SK-N-SH (cell line): ENCODE results near the gene SRP54. TPM values are rescaled to one million over a fixed set of nuclear protein-coding genes. Genes with fewer than 3 reads are reported as not detected.

Source experiments
- CTCF ChIA-PET: fragments of 300-600, 350-600 bp; formaldehyde crosslinking; extraction: SDS; loops from one replicate; lab custom pipeline; 2021; lab: Yijun Ruan, JAX
- POLR2A ChIA-PET: fragments of 350-600 bp; sonication (Branson Sonifier 250); formaldehyde crosslinking; extraction: SDS; loops from one replicate; lab custom pipeline; 2020; ENCODE audit warnings: antibody characterized with exemption, inconsistent platforms; lab: Yijun Ruan, JAX
- DNase-seq: peaks from one replicate; pipeline ENCODE4 v3.0.0; 2012
- H2AFZ ChIP-seq: fragments of 200-600 bp; sonication (generic); 2 replicates; pipeline ENCODE4 v1.8.1; 2016; ENCODE audit warnings: antibody characterized with exemption, mild to moderate bottlenecking, low read depth
- H3F3A ChIP-seq: fragments of 200-600 bp; sonication (generic); replicated peaks from 2 replicates; pipeline ENCODE3; 2016; ENCODE audit warnings: antibody characterized with exemption, mild to moderate bottlenecking; ENCODE audit not compliant: insufficient read depth
- H3K27ac ChIP-seq, 2 experiments: fragments of 200-500 bp in 1 of 2; fragments of 200-600 bp in 1 of 2; sonication (Bioruptor generic) in 1 of 2; sonication (generic), shearing (Covaris generic) in 1 of 2; 2 replicates each; pipeline versions ENCODE4 v1.5.1 to v1.6.1; 2014 to 2016; ENCODE audit warnings: low read depth in 2 of 2, inconsistent platforms in 1 of 2, low read length in 1 of 2, mild to moderate bottlenecking in 1 of 2, mixed read lengths in 1 of 2
- H3K27me3 ChIP-seq: fragments of 200-600 bp; sonication (generic), shearing (Covaris generic); 2 replicates; pipeline ENCODE4 v1.6.1; 2016; ENCODE audit warnings: mixed run types; ENCODE audit not compliant: insufficient read depth
- H3K36me3 ChIP-seq, 2 experiments: fragments of 200-500 bp in 1 of 2; fragments of 200-600 bp in 1 of 2; sonication (Bioruptor generic) in 1 of 2; sonication (generic) in 1 of 2; replicated peaks in 1 of 2; 2 replicates each; pipeline versions ENCODE3 to v1.5.1; 2014 to 2016; ENCODE audit warnings: low read length in 1 of 2, mild to moderate bottlenecking in 1 of 2; ENCODE audit not compliant: insufficient read depth in 2 of 2, control insufficient read depth in 1 of 2
- H3K4me1 ChIP-seq, 2 experiments: fragments of 200-500 bp in 1 of 2; fragments of 200-600 bp in 1 of 2; sonication (Bioruptor generic) in 1 of 2; sonication (generic), shearing (Covaris generic) in 1 of 2; 2 replicates each; pipeline versions ENCODE4 v1.5.1 to v1.6.1; 2014 to 2016; ENCODE audit warnings: low read depth in 1 of 2, low read length in 1 of 2, mixed run types in 1 of 2; ENCODE audit not compliant: insufficient read depth in 2 of 2, control insufficient read depth in 1 of 2
- H3K4me2 ChIP-seq: fragments of 200-600 bp; sonication (generic), shearing (Covaris generic); 2 replicates; pipeline ENCODE4 v1.6.1; 2017; ENCODE audit warnings: mixed run types
- H3K4me3 ChIP-seq, 2 experiments: fragments of 200-500 bp in 1 of 2; fragments of 200-600 bp in 1 of 2; sonication (Bioruptor generic) in 1 of 2; sonication (generic), shearing (Covaris generic) in 1 of 2; 2 replicates each; pipeline versions ENCODE4 v1.5.1 to v1.8.1; 2014 to 2016; ENCODE audit warnings: low read depth in 2 of 2, inconsistent platforms in 1 of 2, low read length in 1 of 2, mild to moderate bottlenecking in 1 of 2, mixed read lengths in 1 of 2, moderate library complexity in 1 of 2
- H3K79me2 ChIP-seq: fragments of 200-600 bp; sonication (generic); 2 replicates; pipeline ENCODE4 v1.8.1; 2017; ENCODE audit warnings: mild to moderate bottlenecking; ENCODE audit not compliant: insufficient read depth
- H3K9ac ChIP-seq: fragments of 200-600 bp; sonication (generic); 2 replicates; pipeline ENCODE4 v1.6.1; 2017; ENCODE audit warnings: mixed run types
- H3K9me2 ChIP-seq: fragments of 200-600 bp; sonication (generic); 2 replicates; pipeline ENCODE4 v1.6.1; 2017; ENCODE audit warnings: mixed run types
- H3K9me3 ChIP-seq: fragments of 200-600 bp; sonication (generic); 2 replicates; pipeline ENCODE4 v1.6.1; 2017; ENCODE audit warnings: mixed run types, mild to moderate bottlenecking, moderate library complexity
- H4K20me1 ChIP-seq: fragments of 200-600 bp; sonication (generic); 2 replicates; pipeline ENCODE4 v1.6.1; 2017; ENCODE audit warnings: mild to moderate bottlenecking, mixed run types; ENCODE audit not compliant: insufficient read depth
- CHD2 ChIP-seq: fragments of 150-350 bp; IDR thresholded peaks from 2 replicates; pipeline ENCODE4 v1.6.1; 2018; ENCODE audit warnings: low read length; ENCODE audit not compliant: partially characterized antibody
- ELF1 ChIP-seq: IDR thresholded peaks from 2 replicates; pipeline ENCODE4 v1.4.0; 2012
- FOSL2 ChIP-seq: IDR thresholded peaks from 2 replicates; pipeline ENCODE4 v1.4.0; 2012; ENCODE audit warnings: low read depth, mild to moderate bottlenecking, moderate library complexity, borderline replicate concordance
- FOXJ3 ChIP-seq: sonication (generic); formaldehyde crosslinking; IDR thresholded peaks from 2 replicates; pipeline ENCODE4 v1.5.1; 2020; ENCODE audit warnings: mild to moderate bottlenecking, missing genetic modification reagents
- FOXM1 ChIP-seq: IDR thresholded peaks from 2 replicates; pipeline ENCODE4 v1.4.0; 2012; ENCODE audit warnings: low read depth, mild to moderate bottlenecking
- GABPA ChIP-seq: IDR thresholded peaks from 2 replicates; pipeline ENCODE4 v1.4.0; 2012; ENCODE audit warnings: low read depth, mild to moderate bottlenecking
- IRF3 ChIP-seq: fragments of 150-350 bp; IDR thresholded peaks from 2 replicates; pipeline ENCODE4 v1.6.1; 2016; ENCODE audit warnings: mild to moderate bottlenecking, low read depth, low read length
- JUND ChIP-seq: IDR thresholded peaks from 2 replicates; pipeline ENCODE4 v1.4.0; 2012
- MAX ChIP-seq: IDR thresholded peaks from 2 replicates; pipeline ENCODE4 v1.4.0; 2012; ENCODE audit warnings: low read depth
- MEF2A ChIP-seq: IDR thresholded peaks from 2 replicates; pipeline ENCODE4 v1.4.0; 2012; ENCODE audit warnings: low read depth, borderline replicate concordance
- NFIC ChIP-seq: IDR thresholded peaks from 2 replicates; pipeline ENCODE4 v1.4.0; 2012; ENCODE audit warnings: borderline replicate concordance
- NRF1 ChIP-seq: IDR thresholded peaks from 2 replicates; pipeline ENCODE4 v1.6.1; 2012; ENCODE audit warnings: low read depth, mild to moderate bottlenecking, low read length
- PBX3 ChIP-seq: IDR thresholded peaks from 2 replicates; pipeline ENCODE4; 2012
- RAD21 ChIP-seq: IDR thresholded peaks from 2 replicates; pipeline ENCODE4 v1.6.1; 2012; ENCODE audit warnings: mild to moderate bottlenecking, low read length
- RXRA ChIP-seq: IDR thresholded peaks from 2 replicates; pipeline ENCODE4 v1.4.0; 2012; ENCODE audit warnings: low read depth, mild to moderate bottlenecking, borderline replicate concordance
- SMC3 ChIP-seq: IDR thresholded peaks from 2 replicates; pipeline ENCODE4 v1.6.1; 2012; ENCODE audit warnings: low read depth, low read length, improper control_type of control experiment
- TAF1 ChIP-seq: IDR thresholded peaks from 2 replicates; pipeline ENCODE4 v1.6.1; 2012; ENCODE audit warnings: low read depth, mild to moderate bottlenecking, low read length, moderate library complexity, borderline replicate concordance
- TCF12 ChIP-seq: IDR thresholded peaks from 2 replicates; pipeline ENCODE4 v1.4.0; 2012
- TEAD4 ChIP-seq: IDR thresholded peaks from 2 replicates; pipeline ENCODE4 v1.4.0; 2012; ENCODE audit warnings: mild to moderate bottlenecking, borderline replicate concordance; ENCODE audit not compliant: insufficient read depth
- YY1 ChIP-seq: IDR thresholded peaks from 2 replicates; pipeline ENCODE4 v1.4.0; 2012; ENCODE audit warnings: low read depth, mild to moderate bottlenecking
- WGBS: methylation state at CpG from one replicate; pipeline ENCODE4 v1.1.6; 2017; ENCODE audit warnings: low lambda C conversion rate; 5-methylcytosine and 5-hydroxymethylcytosine counted together
- polyA plus RNA-seq, 3 experiments: library from polyadenylated mRNA; depleted of rRNA; stranded (reverse); fragments of >200 nt; gene quantifications; 2 replicates each; pipeline ENCODE4 v1.2.3, GENCODE V29; 2012
- TF ChIP-seq, protein P1 (sequence below): IDR thresholded peaks from 2 replicates; pipeline ENCODE4 v1.4.0; 2012; ENCODE audit warnings: low read depth, borderline replicate concordance

Gene SRP54
- polyA plus RNA-seq, 1 of the 3 experiments (the other 2 are of a cell fraction) = 39.5 TPM

DNA sequence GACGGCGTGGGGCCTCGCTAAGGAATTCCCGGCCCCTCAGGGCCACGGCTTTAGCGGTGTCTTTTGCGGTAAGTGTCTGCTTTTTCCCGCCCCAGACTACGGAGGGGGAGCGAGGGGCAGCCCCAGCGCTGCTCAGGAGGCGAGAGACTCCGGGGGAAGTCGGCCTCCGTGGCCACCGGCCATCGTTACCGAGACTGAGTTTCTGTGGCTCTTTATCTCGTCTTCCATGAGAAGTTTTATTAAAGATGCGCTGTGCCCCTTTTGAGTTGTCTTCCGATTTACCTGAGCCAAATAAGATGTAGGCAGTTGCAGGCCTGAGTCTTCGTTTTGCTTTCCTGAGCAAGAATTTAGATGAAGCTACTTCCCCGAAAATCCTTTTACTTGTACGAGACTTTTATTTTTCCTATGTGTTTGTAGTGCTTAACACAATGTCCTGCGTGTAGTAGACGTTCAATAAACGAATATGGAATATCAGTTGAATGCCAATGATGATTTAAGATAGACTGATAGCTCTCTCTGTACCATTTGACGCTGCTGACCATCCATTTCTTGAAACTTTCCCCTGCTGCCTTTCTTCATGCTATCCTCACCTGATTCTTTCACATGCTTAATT lies 462 bp downstream of the SRP54 start:
- Histone ChIP-seq H3F3A (peaks cover 22% of the 10 kb centered on the region), H3K4me2 (peak overlapping the region; percentile 89), H3K9me2 (no peaks in the 10 kb centered on the region), H3K4me3 (peak overlapping the region; percentile 72 to 83), H3K4me1 (peaks cover 7 to 14% of the 10 kb centered on the region in 2 experiments), H3K27ac (peak overlapping the region; percentile 98 to 100), H3K9ac (peak overlapping the region; percentile 95), H3K79me2 (peaks cover 86% of the 10 kb centered on the region), H3K9me3 (no peaks in the 10 kb centered on the region), H2AFZ (peak overlapping the region; percentile 84), H3K27me3 (no peaks in the 10 kb centered on the region), H4K20me1 (peaks cover 26% of the 10 kb centered on the region), H3K36me3 (peaks cover 3 to 4% of the 10 kb centered on the region in 2 experiments)
- DNase-seq = no peak
- ChIA-PET CTCF (interaction anchor here (0.9 to 2.3 kb wide), 3 partner anchors 9 to 835 kb away, joined by 3 to 6 read pairs (median 4); no protein-coding TSS in a partner anchor), POLR2A (interaction anchor here (0.9 to 2.7 kb wide), 4 partner anchors 12 to 843 kb away, joined by 3 to 18 read pairs (median 6); partner anchors contain the start of genes BAZ1A, BRMS1L and FAM177A1)
- under 1% methylated on average over 19 of the region's 28 CpGs for WGBS
- no peak for TF ChIP-seq NFIC
- peak; percentile 9; the same call in 1 of the 2 replicates for TF ChIP-seq YY1
- 0 out of 2 replicates have a peak, but pooled peaks have one; percentile 6 for TF ChIP-seq ELF1
- TF ChIP-seq NRF1 = no peak
- no peak for TF ChIP-seq FOXJ3 (CRISPR knock-in tag)
- no peak for TF ChIP-seq JUND
- TF ChIP-seq FOXM1 = no peak

- Histone ChIP-seq H4K20me1 (peaks cover 29% of the 10 kb centered on the region), H3K4me2 (peak overlapping the region; percentile 89), H3F3A (peaks cover 22% of the 10 kb centered on the region), H3K9me2 (no peaks in the 10 kb centered on the region), H3K36me3 (peaks cover 3 to 4% of the 10 kb centered on the region in 2 experiments), H3K9ac (peak overlapping the region; percentile 95), H3K4me3 (peak overlapping the region; percentile 72 to 83), H3K9me3 (no peaks in the 10 kb centered on the region), H3K79me2 (peaks cover 86% of the 10 kb centered on the region), H3K27me3 (no peaks in the 10 kb centered on the region), H3K27ac (peak overlapping the region in 1 of 2 experiments; percentile 100; a peak in 1 of 4 replicates), H3K4me1 (peaks cover 7 to 14% of the 10 kb centered on the region in 2 experiments), H2AFZ (no peak overlapping the region)
- TF ChIP-seq, protein P1, sequence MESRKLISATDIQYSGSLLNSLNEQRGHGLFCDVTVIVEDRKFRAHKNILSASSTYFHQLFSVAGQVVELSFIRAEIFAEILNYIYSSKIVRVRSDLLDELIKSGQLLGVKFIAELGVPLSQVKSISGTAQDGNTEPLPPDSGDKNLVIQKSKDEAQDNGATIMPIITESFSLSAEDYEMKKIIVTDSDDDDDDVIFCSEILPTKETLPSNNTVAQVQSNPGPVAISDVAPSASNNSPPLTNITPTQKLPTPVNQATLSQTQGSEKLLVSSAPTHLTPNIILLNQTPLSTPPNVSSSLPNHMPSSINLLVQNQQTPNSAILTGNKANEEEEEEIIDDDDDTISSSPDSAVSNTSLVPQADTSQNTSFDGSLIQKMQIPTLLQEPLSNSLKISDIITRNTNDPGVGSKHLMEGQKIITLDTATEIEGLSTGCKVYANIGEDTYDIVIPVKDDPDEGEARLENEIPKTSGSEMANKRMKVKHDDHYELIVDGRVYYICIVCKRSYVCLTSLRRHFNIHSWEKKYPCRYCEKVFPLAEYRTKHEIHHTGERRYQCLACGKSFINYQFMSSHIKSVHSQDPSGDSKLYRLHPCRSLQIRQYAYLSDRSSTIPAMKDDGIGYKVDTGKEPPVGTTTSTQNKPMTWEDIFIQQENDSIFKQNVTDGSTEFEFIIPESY = no peak
- TF ChIP-seq MAX (no peak), FOXJ3 (CRISPR knock-in tag) (no peak), NFIC (no peak), RXRA (no peak), TEAD4 (no peak), RAD21 (no peak), IRF3 (no peak), CHD2 (no peak), TCF12 (no peak), SMC3 (no peak), PBX3 (no peak), TAF1 (no peak), FOSL2 (no peak), YY1 (no peak), GABPA (no peak), MEF2A (no peak)
- 10% methylated on average over 3 of the region's 3 CpGs for WGBS
- no peak for DNase-seq
- ChIA-PET CTCF (interaction anchor here (0.9 to 2.3 kb wide), 2 partner anchors 9 to 834 kb away, joined by 3 to 6 read pairs; no protein-coding TSS in a partner anchor), POLR2A (interaction anchor here (2.7 kb wide), 1 partner anchor 63 kb away, joined by 9 read pairs; the partner anchor contains the start of gene FAM177A1)
These were observed 994 bp downstream of the SRP54 start for GRCh38 chr14:34983786-34984185.
